IMR-90 (cell line): ENCODE measurements around the gene SHE. TPM values are rescaled to one million over a fixed set of nuclear protein-coding genes. Genes with fewer than 3 reads are reported as not detected.

Experiments
- ATAC-seq: fragments of 200-7000 bp; cut with Tn5 transposase; 2 replicates; pipeline ENCODE4 v1.9.1; 2020; ENCODE audit warnings: low read depth, mild to moderate bottlenecking, moderate library complexity
- BruUV-seq: library from RNA; stranded (reverse); fragments of 400-500 nt; replicated peaks from 2 replicates; lab custom pipeline; 2021; lab: Mats Ljungman, UMichigan
- CTCF ChIA-PET: fragments of 300-600 bp; formaldehyde crosslinking; extraction: SDS; loops from one replicate; lab custom pipeline; 2021; ENCODE audit warnings: antibody characterized with exemption; lab: Yijun Ruan, JAX
- POLR2A ChIA-PET: fragments of 300-600 bp; sonication (Branson Sonifier 250); formaldehyde crosslinking; loops from one replicate; lab custom pipeline; 2022; ENCODE audit warnings: antibody characterized with exemption; ENCODE audit not compliant: unreplicated experiment; lab: Charles Lee
- DNase-seq: peaks from one replicate; pipeline ENCODE4 v3.0.0; 2013
- H2AFZ ChIP-seq: replicated peaks from 2 replicates; pipeline ENCODE3; 2013; ENCODE audit warnings: low read length, mild to moderate bottlenecking; ENCODE audit not compliant: poor library complexity
- H2AK5ac ChIP-seq: 2 replicates; pipeline ENCODE4 v1.6.1; 2013; ENCODE audit warnings: low read depth, low read length, inconsistent platforms
- H2AK9ac ChIP-seq: replicated peaks from 2 replicates; pipeline ENCODE3; 2013; ENCODE audit warnings: mild to moderate bottlenecking, low read depth, low read length, moderate library complexity; ENCODE audit not compliant: poor library complexity
- H2BK120ac ChIP-seq: 2 replicates; pipeline ENCODE4 v1.6.1; 2013; ENCODE audit warnings: low read depth, low read length, inconsistent platforms
- H2BK15ac ChIP-seq: 3 replicates; pipeline ENCODE4 v1.6.1; 2013; ENCODE audit warnings: low read depth, low read length, inconsistent platforms
- H2BK20ac ChIP-seq: 2 replicates; pipeline ENCODE4 v1.6.1; 2013; ENCODE audit warnings: low read depth, mild to moderate bottlenecking, inconsistent platforms, low read length, moderate library complexity
- H2BK5ac ChIP-seq: 2 replicates; pipeline ENCODE4 v1.6.1; 2013; ENCODE audit warnings: mild to moderate bottlenecking, low read depth, low read length, inconsistent platforms; ENCODE audit not compliant: poor library complexity, severe bottlenecking
- H3K14ac ChIP-seq: replicated peaks from 2 replicates; pipeline ENCODE4 v1.6.1; 2013; ENCODE audit warnings: low read depth, low read length, inconsistent platforms
- H3K18ac ChIP-seq: 2 replicates; pipeline ENCODE4 v1.6.1; 2013; ENCODE audit warnings: low read depth, low read length, control low read depth
- H3K23ac ChIP-seq: 2 replicates; pipeline ENCODE4 v1.6.1; 2013; ENCODE audit warnings: low read depth, low read length, inconsistent platforms
- H3K27ac ChIP-seq: 2 replicates; pipeline ENCODE4 v1.5.1; 2013; ENCODE audit warnings: mild to moderate bottlenecking, control low read depth, low read length; ENCODE audit not compliant: insufficient read depth
- H3K27me3 ChIP-seq: 2 replicates; pipeline ENCODE4 v1.6.1; 2013; ENCODE audit warnings: low read length; ENCODE audit not compliant: control insufficient read depth, insufficient read depth
- H3K36me3 ChIP-seq: 2 replicates; pipeline ENCODE4 v1.6.1; 2013; ENCODE audit warnings: low read length, mixed read lengths; ENCODE audit not compliant: control insufficient read depth, insufficient read depth
- H3K4ac ChIP-seq: 2 replicates; pipeline ENCODE4 v1.6.1; 2013; ENCODE audit warnings: low read depth, low read length, inconsistent platforms
- H3K4me1 ChIP-seq: 2 replicates; pipeline ENCODE4 v1.6.1; 2013; ENCODE audit warnings: low read length, mixed read lengths; ENCODE audit not compliant: control insufficient read depth, insufficient read depth
- H3K4me2 ChIP-seq: 2 replicates; pipeline ENCODE4 v1.6.1; 2013; ENCODE audit warnings: low read depth, mild to moderate bottlenecking, control low read depth, low read length, moderate library complexity
- H3K4me3 ChIP-seq: 2 replicates; pipeline ENCODE4 v1.5.1; 2013; ENCODE audit warnings: low read depth, mild to moderate bottlenecking, control low read depth, low read length, moderate library complexity; ENCODE audit not compliant: insufficient read depth
- H3K56ac ChIP-seq: 2 replicates; pipeline ENCODE4 v1.6.1; 2013; ENCODE audit warnings: low read length, inconsistent platforms; ENCODE audit not compliant: insufficient read depth; ENCODE audit errors: extremely low read depth
- H3K79me1 ChIP-seq, 2 experiments: 2 replicates each; pipeline ENCODE4 v1.6.1; 2013; ENCODE audit warnings: low read length in 2 of 2, inconsistent platforms in 1 of 2, low read depth in 1 of 2
- H3K9ac ChIP-seq: 2 replicates; pipeline ENCODE4 v1.6.1; 2013; ENCODE audit warnings: low read depth, low read length, control low read depth
- H3K9me1 ChIP-seq: 2 replicates; pipeline ENCODE4 v1.6.1; 2013; ENCODE audit warnings: low read length, inconsistent platforms; ENCODE audit not compliant: insufficient read depth
- H3K9me3 ChIP-seq: 2 replicates; pipeline ENCODE4 v1.6.1; 2013; ENCODE audit warnings: low read length; ENCODE audit not compliant: control insufficient read depth, insufficient read depth
- H4K20me1 ChIP-seq: 2 replicates; pipeline ENCODE4 v1.6.1; 2013; ENCODE audit warnings: low read length, inconsistent platforms; ENCODE audit not compliant: insufficient read depth
- H4K5ac ChIP-seq: 2 replicates; pipeline ENCODE4 v1.6.1; 2013; ENCODE audit warnings: mild to moderate bottlenecking, low read depth, low read length, control low read depth
- H4K8ac ChIP-seq, 2 experiments: 2 replicates each; pipeline ENCODE4 v1.6.1; 2013; ENCODE audit warnings: low read depth in 2 of 2, low read length in 2 of 2, control low read depth in 1 of 2, inconsistent platforms in 1 of 2
- H4K91ac ChIP-seq: 2 replicates; pipeline ENCODE4 v1.6.1; 2013; ENCODE audit warnings: low read depth, low read length, inconsistent platforms; ENCODE audit not compliant: insufficient read depth
- BHLHE40 ChIP-seq: fragments of 150-350 bp; IDR thresholded peaks from 2 replicates; pipeline ENCODE4 v1.6.1; 2016; ENCODE audit warnings: mild to moderate bottlenecking, low read depth, low read length
- CTCF ChIP-seq: conservative IDR thresholded peaks from 2 replicates; pipeline ENCODE4 v1.5.1; 2012; ENCODE audit warnings: mild to moderate bottlenecking, low read depth, low read length, improper control_type of control experiment
- FOS ChIP-seq: fragments of 150-350 bp; IDR thresholded peaks from 2 replicates; pipeline ENCODE4 v1.6.1; 2016; ENCODE audit warnings: low read depth, low read length
- MAZ ChIP-seq: IDR thresholded peaks from 2 replicates; pipeline ENCODE4 v1.6.1; 2012; ENCODE audit warnings: low read depth, mild to moderate bottlenecking, low read length, improper control_type of control experiment, moderate library complexity, borderline replicate concordance
- MXI1 ChIP-seq: IDR thresholded peaks from 2 replicates; pipeline ENCODE4 v1.6.1; 2012; ENCODE audit warnings: low read depth, mild to moderate bottlenecking, low read length, moderate library complexity, borderline replicate concordance
- POLR2A ChIP-seq: IDR thresholded peaks from 2 replicates; pipeline ENCODE4 v1.6.1; 2012; ENCODE audit warnings: mild to moderate bottlenecking, low read depth, low read length
- USF2 ChIP-seq: fragments of 150-350 bp; IDR thresholded peaks from 2 replicates; pipeline ENCODE4 v1.6.1; 2017; ENCODE audit warnings: mild to moderate bottlenecking, antibody characterized with exemption, low read length, low read depth
- WGBS, 2 experiments: methylation state at CpG; one replicate each; pipeline versions ENCODE4 v1.1.5 to v1.1.7; 2013; ENCODE audit warnings: missing lambda C conversion rate in 2 of 2; ENCODE audit not compliant: insufficient read length in 1 of 2; ENCODE audit errors: extremely low coverage in 2 of 2; 5-methylcytosine and 5-hydroxymethylcytosine counted together
- dilution Hi-C: fragments of 300-500 bp; cut with HindIII; formaldehyde crosslinking; loops from one replicate; pipeline ENCODE4 v1.14.3; 2018; ENCODE audit warnings: low sequenced_read_pairs; ENCODE audit not compliant: unreplicated experiment
- in situ Hi-C: fragments of 300-500 bp; cut with MboI; formaldehyde crosslinking; loops from 3 replicates; pipeline ENCODE4 v1.14.3; 2019; ENCODE audit warnings: low sequenced_read_pairs, inconsistent platforms, mixed read lengths
- intact Hi-C: fragments of 100-400 bp; cut with micrococcal nuclease; formaldehyde crosslinking; loops from 2 replicates; pipeline ENCODE4 v1.10.0; 2022
- polyA plus RNA-seq, 3 experiments: library from polyadenylated mRNA; depleted of rRNA; stranded (reverse); fragments of >200 nt; gene quantifications; 2 replicates each; pipeline ENCODE4 v1.2.3, GENCODE V29; 2012; ENCODE audit warnings: low replicate concordance in 1 of 3
- total RNA-seq: library from RNA; depleted of rRNA; stranded (reverse); fragments of >200 nt; gene quantifications from 2 replicates; pipeline ENCODE4 v1.2.3, GENCODE V29; 2012
- TF ChIP-seq, protein P1 (sequence below): fragments of 150-350 bp; IDR thresholded peaks from 2 replicates; pipeline ENCODE4 v1.6.1; 2016; ENCODE audit warnings: low read depth, mild to moderate bottlenecking, low read length, moderate library complexity, borderline replicate concordance

Gene SHE
- total and polyA plus RNA-seq, 2 of the 4 experiments (the other 2 are of a cell fraction): not detected

- Histone ChIP-seq H3K9me3 (no peaks in the 10 kb centered on the region), H3K4me1 (no peaks in the 10 kb centered on the region; the same call in 1 of the 2 replicates), H3K9me1 (peaks cover 6% of the 10 kb centered on the region; the same call in 1 of the 2 replicates), H3K4me2 (no peak overlapping the region), H2AFZ (peak overlapping the region; percentile 58), H3K9ac (no peak overlapping the region), H3K14ac (no peak overlapping the region), H4K8ac (no peak overlapping the region), H4K91ac (no peak overlapping the region), H3K27me3 (no peaks in the 10 kb centered on the region), H3K4ac (no peak overlapping the region), H3K4me3 (no peak overlapping the region), H2BK20ac (no peak overlapping the region), H3K18ac (no peak overlapping the region), H2BK5ac (no peak overlapping the region), H2AK9ac (peak overlapping the region; percentile 17), H3K27ac (no peak overlapping the region), H3K79me1 (no peaks in the 10 kb centered on the region), H2BK15ac (no peak overlapping the region), H3K56ac (no peak overlapping the region), H3K36me3 (no peaks in the 10 kb centered on the region), H2AK5ac (no peak overlapping the region), H3K23ac (no peak overlapping the region), H4K5ac (no peak overlapping the region), H4K20me1 (no peaks in the 10 kb centered on the region), H2BK120ac (no peak overlapping the region)
- POLR2A ChIA-PET: no interaction called here
- WGBS, 2 experiments: no CpG with 5 or more reads among the region's 3 CpGs
- no TSS peak for BruUV-seq
- DNase-seq (peak; percentile 80), ATAC-seq (peak; percentile 79)
- TF ChIP-seq MAZ (no peak), FOS (no peak), BHLHE40 (no peak), MXI1 (no peak), USF2 (no peak), POLR2A (no peak), CTCF (no peak)
- TF ChIP-seq, protein P1, sequence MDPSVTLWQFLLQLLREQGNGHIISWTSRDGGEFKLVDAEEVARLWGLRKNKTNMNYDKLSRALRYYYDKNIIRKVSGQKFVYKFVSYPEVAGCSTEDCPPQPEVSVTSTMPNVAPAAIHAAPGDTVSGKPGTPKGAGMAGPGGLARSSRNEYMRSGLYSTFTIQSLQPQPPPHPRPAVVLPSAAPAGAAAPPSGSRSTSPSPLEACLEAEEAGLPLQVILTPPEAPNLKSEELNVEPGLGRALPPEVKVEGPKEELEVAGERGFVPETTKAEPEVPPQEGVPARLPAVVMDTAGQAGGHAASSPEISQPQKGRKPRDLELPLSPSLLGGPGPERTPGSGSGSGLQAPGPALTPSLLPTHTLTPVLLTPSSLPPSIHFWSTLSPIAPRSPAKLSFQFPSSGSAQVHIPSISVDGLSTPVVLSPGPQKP: no peak
- dilution Hi-C loops: no loop called here
- intact Hi-C loops: loop anchor here (5.0 to 10.0 kb wide), 2 partner anchors 123 to 610 kb away; no protein-coding TSS in a partner anchor
- in situ Hi-C loops: no loop called here
- CTCF ChIA-PET: no interaction called here
These were observed 27.4 kb downstream of the SHE start for GRCh38 chr1:154474802-154475201.
